T47D (cell line): ENCODE results near the gene PTPN5.

Experiments
- DNase-seq, 2 experiments: peaks; one replicate each; pipeline versions ENCODE4 v3.0.0 to v3.0.0-alpha.2; 2011 to 2012; ENCODE audit warnings: low read depth in 1 of 2, low spot score in 1 of 2
- JUND ChIP-seq: IDR thresholded peaks from 2 replicates; pipeline ENCODE4 v1.6.1; 2012; ENCODE audit warnings: low read depth
- in situ Hi-C: cut with HindIII; loops from 2 replicates; pipeline ENCODE4 v1.10.0; 2016; ENCODE audit warnings: low sequenced_read_pairs, low pct_unique_long_range_greater_than_20kb

Gene PTPN5

DNA sequence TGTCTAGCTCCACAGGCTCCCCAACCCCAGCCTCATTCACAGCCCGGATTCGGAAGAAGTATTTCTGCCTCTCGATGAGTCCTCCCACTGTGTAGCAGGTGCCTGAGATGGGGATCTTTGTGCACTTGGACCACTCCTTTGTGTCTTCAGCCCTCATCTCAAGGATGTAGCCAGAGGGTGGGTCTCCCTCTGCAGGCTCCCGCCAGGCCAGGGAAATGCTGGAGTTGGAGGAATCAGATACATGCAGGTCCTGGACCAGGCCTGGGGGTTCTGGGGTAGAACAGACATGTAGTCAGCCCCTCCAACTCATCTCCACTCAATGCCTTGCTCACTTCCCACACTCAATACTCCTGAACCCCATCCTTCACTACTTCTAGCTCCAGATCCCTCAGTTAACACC, 82.2 kb downstream of the PTPN5 start:
- no peak for DNase-seq
- TF ChIP-seq JUND, result no peak
- in situ Hi-C loops, result no loop called here

DNA sequence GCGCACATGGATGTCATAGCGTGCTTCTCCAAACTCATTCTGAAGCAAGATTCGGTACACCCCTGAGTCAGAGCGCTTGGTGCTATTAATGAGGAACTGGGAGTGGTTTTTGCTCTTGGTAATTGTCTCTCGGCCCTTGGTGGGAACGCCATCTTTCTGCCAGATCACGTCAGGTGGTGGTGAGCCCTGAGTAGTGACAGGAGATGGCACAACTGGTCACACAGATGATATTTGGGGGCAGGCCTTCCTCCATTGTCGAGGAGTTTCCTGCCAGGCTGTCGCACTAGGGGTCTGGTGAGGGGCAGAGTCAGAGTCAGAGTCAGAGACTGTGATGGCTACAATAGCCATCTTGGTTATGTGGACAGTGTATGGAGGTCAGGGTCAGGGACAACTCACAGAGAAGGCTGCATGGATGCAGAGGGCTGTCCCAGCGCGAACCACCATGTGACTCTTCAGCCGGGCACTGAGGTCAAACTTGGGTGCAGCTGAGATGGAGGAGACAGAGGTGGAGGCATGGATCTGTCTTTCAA, 83.7 kb downstream of the PTPN5 start:
- in situ Hi-C loops, result no loop called here

GRCh38 chr11:18706330-18707243, 85.0 kb downstream of the PTPN5 start:
- in situ Hi-C loops, result no loop called here
- no peak for TF ChIP-seq JUND

More for the DNA sequence above, 83.7 kb downstream of the PTPN5 start:
- no peak for DNase-seq
- no peak for TF ChIP-seq JUND

DNA sequence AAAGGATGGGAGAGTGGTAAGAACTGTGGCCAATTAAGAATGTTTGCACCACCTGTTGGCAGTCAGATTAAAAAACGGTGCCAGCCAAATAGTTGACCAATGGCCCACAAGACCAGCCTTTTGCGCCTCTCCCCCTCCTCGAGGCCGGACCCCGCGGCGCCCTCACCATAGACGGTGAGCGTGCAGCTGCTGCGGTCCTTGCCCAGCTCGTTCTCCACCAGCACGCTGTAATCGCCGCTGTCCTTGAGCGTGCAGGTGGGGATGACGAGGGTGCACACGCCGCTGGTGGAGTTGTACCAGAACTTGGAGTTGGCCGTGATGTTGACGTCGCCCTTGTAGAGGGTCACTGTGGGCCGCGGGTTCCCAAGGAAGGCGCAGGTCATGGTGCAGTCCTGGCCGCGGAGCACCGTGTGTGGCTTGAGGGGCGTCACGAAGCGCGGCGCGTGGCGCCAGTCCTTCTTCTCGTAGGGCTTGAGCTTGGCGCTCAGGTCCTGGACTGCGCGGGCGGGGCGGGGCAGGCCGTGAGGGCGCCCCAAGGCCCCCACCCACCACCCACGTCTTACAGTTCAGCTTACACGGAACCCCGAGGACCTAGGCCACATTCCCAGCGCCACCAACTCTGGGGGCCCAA, 85.8 kb downstream of the PTPN5 start:
- in situ Hi-C loops, result no loop called here
- no peak for DNase-seq
- TF ChIP-seq JUND, result no peak

More at GRCh38 chr11:18706330-18707243, 85.0 kb downstream of the PTPN5 start:
- DNase-seq, result no peak

DNA sequence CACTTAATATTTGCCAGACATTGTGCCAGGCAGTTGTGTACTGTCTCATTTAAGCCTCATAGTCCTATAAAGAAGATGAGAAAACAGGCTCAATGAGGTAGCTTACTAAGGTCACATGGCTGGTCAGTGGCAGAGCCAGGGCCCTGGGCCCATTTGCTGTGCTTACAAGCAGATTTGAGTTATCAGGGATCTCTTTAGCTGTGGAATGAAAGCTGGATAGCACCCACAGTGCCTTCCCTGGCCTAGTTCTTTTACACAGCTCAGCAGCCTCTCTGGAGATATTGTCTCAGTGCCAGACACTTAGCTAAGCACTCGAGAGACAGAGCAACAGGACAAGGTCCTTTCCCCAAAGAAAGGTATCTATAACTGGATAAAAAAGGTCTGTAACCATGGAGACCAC, 86.9 kb downstream of the PTPN5 start:
- in situ Hi-C loops, result no loop called here
- no peak for TF ChIP-seq JUND

DNA sequence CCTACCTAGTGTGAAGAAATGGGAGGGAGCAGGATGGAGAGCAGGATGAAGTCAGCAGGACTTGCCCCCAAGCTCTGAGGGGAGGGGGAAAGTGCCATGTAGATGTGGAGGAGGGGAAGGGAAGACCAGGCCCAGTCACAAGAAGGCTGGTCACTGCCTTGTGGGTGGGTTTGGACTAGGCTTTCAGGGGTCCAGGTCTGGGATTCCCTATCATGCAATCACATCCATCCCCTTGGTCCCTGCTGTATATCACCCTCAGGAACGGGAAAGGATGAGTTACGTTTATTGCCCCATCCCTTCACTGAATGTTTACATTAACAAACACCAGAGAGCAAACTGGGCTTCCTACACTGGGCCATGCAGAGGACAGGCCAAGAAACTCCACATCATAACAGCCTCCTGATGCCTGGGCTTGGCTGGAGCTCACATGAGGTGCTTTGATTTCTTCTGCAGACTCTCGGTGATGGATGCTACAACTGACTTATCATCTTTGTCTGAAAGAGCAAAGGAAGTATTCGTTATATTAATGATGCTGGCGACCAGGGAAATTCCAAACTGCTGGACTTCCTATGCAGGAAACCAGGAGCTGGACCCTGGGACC, 87.5 kb downstream of the PTPN5 start:
- no peak for TF ChIP-seq JUND
- no peak for DNase-seq
- in situ Hi-C loops, result no loop called here

More for the DNA sequence above, 86.9 kb downstream of the PTPN5 start:
- DNase-seq, result no peak

DNA sequence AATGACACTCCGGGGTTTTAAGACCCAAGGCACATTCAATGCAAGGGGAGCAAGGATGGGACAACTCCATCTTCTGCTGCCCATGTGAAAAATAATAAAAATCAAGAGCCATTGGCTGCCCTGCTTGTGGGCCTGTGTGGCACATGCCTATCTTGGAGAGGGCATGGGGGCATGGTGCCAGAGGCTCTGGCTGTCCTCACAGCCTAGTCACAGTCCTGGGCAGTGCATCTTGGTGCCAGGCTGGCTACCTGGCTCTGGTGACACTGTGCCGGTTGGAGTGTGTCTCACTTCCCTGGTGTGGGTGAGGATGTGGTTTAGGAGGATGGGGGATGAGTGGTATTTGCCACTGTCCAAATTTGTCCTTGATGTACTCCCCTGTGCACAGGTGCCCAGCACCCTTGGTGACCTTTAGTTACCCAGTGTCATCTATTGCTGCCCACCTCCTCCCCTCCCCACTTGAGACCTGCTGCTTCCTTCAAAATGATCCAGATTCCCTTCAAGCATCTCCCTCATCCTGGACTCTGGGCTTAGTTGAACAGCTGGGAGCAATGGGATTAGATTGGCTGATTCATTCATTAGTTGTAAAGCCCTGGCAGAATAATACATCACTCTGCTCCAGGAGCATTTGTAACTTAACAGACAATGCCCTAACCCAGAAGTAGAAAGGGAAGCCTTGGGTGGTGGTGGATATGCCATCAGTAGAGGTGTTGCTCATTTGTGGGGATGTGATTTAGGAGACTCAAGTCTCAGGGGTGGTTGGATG, 88.4 kb downstream of the PTPN5 start:
- DNase-seq, result no peak
- TF ChIP-seq JUND, result no peak
- in situ Hi-C loops, result no loop called here

DNA sequence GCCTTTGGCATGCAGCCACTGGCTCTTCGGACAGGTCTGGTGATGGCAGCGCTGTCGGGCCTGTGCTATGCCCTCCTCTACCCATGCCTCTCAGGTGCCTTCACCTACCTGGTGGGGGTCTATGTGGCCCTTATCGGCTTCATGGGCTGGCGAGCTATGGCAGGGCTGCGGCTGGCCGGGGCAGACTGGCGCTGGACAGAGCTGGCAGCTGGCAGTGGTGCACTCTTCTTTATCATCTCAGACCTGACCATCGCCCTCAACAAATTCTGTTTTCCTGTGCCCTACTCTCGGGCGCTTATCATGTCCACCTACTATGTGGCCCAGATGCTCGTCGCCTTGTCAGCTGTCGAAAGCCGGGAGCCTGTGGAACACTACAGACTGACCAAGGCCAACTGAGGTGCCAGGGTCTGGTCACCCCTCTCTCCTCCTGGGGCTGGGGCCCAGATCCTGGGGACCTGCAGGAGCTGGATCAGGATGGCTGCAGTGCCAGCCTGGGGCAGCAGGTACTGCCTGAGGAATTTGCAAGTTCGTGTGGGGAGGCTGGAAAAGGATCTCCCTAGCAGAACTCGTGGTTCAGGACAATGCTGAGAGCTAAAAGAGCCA, 89.9 kb downstream of the PTPN5 start:
- no peak for DNase-seq
- TF ChIP-seq JUND, result no peak
- in situ Hi-C loops, result no loop called here

DNA sequence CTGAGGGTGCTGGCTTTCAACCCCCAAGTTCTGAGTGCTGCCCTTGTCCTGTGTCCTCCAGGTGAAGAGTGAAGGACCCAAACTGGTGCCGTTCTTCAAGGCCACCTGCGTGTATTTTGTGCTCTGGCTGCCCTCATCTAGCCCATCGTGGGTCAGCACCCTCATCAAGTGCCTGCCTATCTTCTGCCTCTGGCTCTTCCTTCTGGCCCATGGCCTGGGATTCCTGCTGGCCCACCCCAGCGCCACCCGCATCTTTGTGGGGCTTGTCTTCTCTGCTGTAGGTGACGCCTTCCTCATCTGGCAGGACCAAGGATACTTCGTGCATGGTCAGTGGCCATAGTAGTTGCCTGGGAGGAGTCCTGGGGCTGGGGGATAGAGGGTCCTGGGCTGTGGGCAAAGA, 90.7 kb downstream of the PTPN5 start:
- TF ChIP-seq JUND, result no peak
- DNase-seq, result no peak
- in situ Hi-C loops, result no loop called here

- peak in 1 of 2 experiments; percentile 84 for DNase-seq
- TF ChIP-seq JUND, result no peak
- in situ Hi-C loops, result no loop called here
Observed at GRCh38 chr11:18700375-18700774, 91.2 kb downstream of the PTPN5 start.

GRCh38 chr11:18699848-18700261, 91.7 kb downstream of the PTPN5 start:
- no peak for TF ChIP-seq JUND
- no peak for DNase-seq
- in situ Hi-C loops, result no loop called here

GRCh38 chr11:18699269-18699596, 92.4 kb downstream of the PTPN5 start:
- no peak for DNase-seq
- no peak for TF ChIP-seq JUND
- in situ Hi-C loops, result no loop called here
